Motor neuron (in vitro differentiated cells): ENCODE data around the gene TRAPPC13. TPM values are rescaled to one million over a fixed set of nuclear protein-coding genes. Genes with fewer than 3 reads are reported as not detected.
"Not testable (repeated sequence)": the region's sequence is repeated elsewhere in the genome, so short reads cannot be mapped to it uniquely, and the experiment has no call there.

ENCODE experiments used
- ATAC-seq, 8 experiments: fragments of 200-7000 bp; cut with Tn5 transposase; replicated peaks in 6 of 8; 2 replicates each; pipeline ENCODE4 v1.8.0; 2021; ENCODE audit warnings: mild to moderate bottlenecking in 8 of 8, moderate library complexity in 8 of 8
- H3K27ac ChIP-seq, 2 donors: fragments of 250-450 bp; sonication (Bioruptor Pico); 2 replicates each; pipeline ENCODE4 v1.9.0; 2021; ENCODE audit warnings: antibody characterized with exemption in 2 of 2, mild to moderate bottlenecking in 2 of 2, moderate library complexity in 1 of 2
- H3K4me1 ChIP-seq, 2 donors: fragments of 250-450 bp; sonication (Bioruptor Pico); replicated peaks in 1 of 2; 2 replicates each; pipeline ENCODE4 v1.6.1; 2021; ENCODE audit warnings: antibody characterized with exemption in 2 of 2, mild to moderate bottlenecking in 2 of 2, moderate library complexity in 1 of 2
- H3K4me3 ChIP-seq, 5 donors: fragments of 250-450 bp; sonication (Bioruptor Pico); 2 replicates each; pipeline ENCODE4 v1.9.0; 2021; ENCODE audit warnings: antibody characterized with exemption in 5 of 5, mild to moderate bottlenecking in 5 of 5, moderate library complexity in 4 of 5
- WGBS, 10 experiments: fragments of 450-650 bp; shearing (Covaris generic); methylation state at CpG; one replicate each; pipeline ENCODE4 v1.0.0; 2022; 5-methylcytosine and 5-hydroxymethylcytosine counted together
- in situ Hi-C, 9 experiments: fragments of 400-800 bp; cut with MboI; loops; one replicate each; pipeline ENCODE4 v1.15.0; 2021; ENCODE audit warnings: low sequenced_read_pairs in 9 of 9, low pct_unique_long_range_greater_than_20kb in 2 of 9; ENCODE audit not compliant: unreplicated experiment in 9 of 9
- total RNA-seq, 8 experiments: library from RNA; unstranded; fragments of 300-600 nt; gene quantifications; 2 replicates each; pipeline versions ENCODE4 v1.2.3 to v1.2.4, GENCODE V29; 2022

TRAPPC13 gene
- total RNA-seq, 8 experiments from 2014 or later, result 23.4 to 29.7 (median 26.9) TPM

GRCh38 chr5:65646938-65647337 is 22.1 kb downstream of the TRAPPC13 start:
- no peak for ATAC-seq
- Histone ChIP-seq H3K4me3 (no peak overlapping the region), H3K27ac (no peak overlapping the region), H3K4me1 (no peaks in the 10 kb centered on the region)
- WGBS, 10 experiments, result 38 to 100% (median 84%) methylated on average over 1 to 2 of the region's 2 CpGs; no CpG with 5 or more reads in 1 of the 10 experiments
- in situ Hi-C loops, result no loop called here

- no peak overlapping the region for H3K27ac ChIP-seq
- ATAC-seq, result no peak
These were observed 23.1 kb downstream of the TRAPPC13 start for GRCh38 chr5:65647941-65648340.

GRCh38 chr5:65651144-65651543 is 26.3 kb downstream of the TRAPPC13 start:
- Histone ChIP-seq H3K4me1 (no peaks in the 10 kb centered on the region), H3K27ac (no peak overlapping the region), H3K4me3 (no peak overlapping the region)
- in situ Hi-C loops, result no loop called here
- WGBS, 10 experiments, result 0 to 94% (median 85%) methylated on average over 1 to 5 of the region's 5 CpGs; no CpG with 5 or more reads in 3 of the 10 experiments
- no peak for ATAC-seq

More at GRCh38 chr5:65647941-65648340, 23.1 kb downstream of the TRAPPC13 start:
- in situ Hi-C loops, result no loop called here
- Histone ChIP-seq H3K4me3 (no peak overlapping the region), H3K4me1 (no peaks in the 10 kb centered on the region)

GRCh38 chr5:65654713-65655112 is 29.9 kb downstream of the TRAPPC13 start:
- Histone ChIP-seq H3K27ac (no peak overlapping the region), H3K4me1 (no peaks in the 10 kb centered on the region), H3K4me3 (no peak overlapping the region)
- in situ Hi-C loops, result no loop called here
- ATAC-seq, result no peak
- WGBS, 10 experiments, result 50 to 100% (median 86%) methylated on average over 1 to 2 of the region's 2 CpGs; no CpG with 5 or more reads in 2 of the 10 experiments

- ATAC-seq, result peak in 3 of 8 experiments; percentile 40 to 77 (median 58)
- in situ Hi-C loops, result no loop called here
- H3K27ac ChIP-seq, result no peak overlapping the region
These were observed 39.1 kb downstream of the TRAPPC13 start for GRCh38 chr5:65663804-65664521.

GRCh38 chr5:65668696-65669095 is 43.9 kb downstream of the TRAPPC13 start:
- ATAC-seq, result no peak
- Histone ChIP-seq H3K27ac (no peak overlapping the region), H3K4me3 (no peak overlapping the region), H3K4me1 (no peaks in the 10 kb centered on the region)
- in situ Hi-C loops, result no loop called here
- 69 to 100% (median 84%) methylated on average over 1 to 6 of the region's 7 CpGs; no CpG with 5 or more reads in 2 of the 10 experiments for WGBS, 10 experiments

More at GRCh38 chr5:65663804-65664521, 39.1 kb downstream of the TRAPPC13 start:
- Histone ChIP-seq H3K4me1 (no peaks in the 10 kb centered on the region), H3K4me3 (no peak overlapping the region)
- WGBS, 10 experiments, result 88 to 100% (median 100%) methylated on average over 1 of the region's 1 CpG; no CpG with 5 or more reads in 4 of the 10 experiments

- Histone ChIP-seq H3K4me1 (no peaks in the 10 kb centered on the region), H3K27ac (no peak overlapping the region), H3K4me3 (no peak overlapping the region)
- ATAC-seq, result no peak
- in situ Hi-C loops, result no loop called here
- WGBS, 10 experiments, result 80 to 100% (median 90%) methylated on average over 1 of the region's 1 CpG; no CpG with 5 or more reads in 3 of the 10 experiments
These were observed 48.0 kb downstream of the TRAPPC13 start for GRCh38 chr5:65672796-65673195.

GRCh38 chr5:65674749-65675148 is 49.9 kb downstream of the TRAPPC13 start:
- Histone ChIP-seq H3K4me3 (no peak overlapping the region), H3K27ac (no peak overlapping the region), H3K4me1 (no peaks in the 10 kb centered on the region)
- in situ Hi-C loops, result no loop called here
- ATAC-seq, result no peak

GRCh38 chr5:65676056-65676455 is 51.2 kb downstream of the TRAPPC13 start:
- H3K27ac ChIP-seq, H3K4me3 ChIP-seq, H3K4me1 ChIP-seq, ATAC-seq, in situ Hi-C loops: not testable (repeated sequence)
- 70 to 96% (median 92%) methylated on average over 1 to 3 of the region's 3 CpGs; no CpG with 5 or more reads in 1 of the 10 experiments for WGBS, 10 experiments

GRCh38 chr5:65682148-65682547 is 57.3 kb downstream of the TRAPPC13 start:
- no peak overlapping the region for H3K27ac ChIP-seq
- 63 to 100% (median 83%) methylated on average over 1 to 3 of the region's 3 CpGs; no CpG with 5 or more reads in 1 of the 10 experiments for WGBS, 10 experiments
- no peaks in the 10 kb centered on the region for H3K4me1 ChIP-seq
- no peak overlapping the region for H3K4me3 ChIP-seq
- in situ Hi-C loops, result no loop called here
- no peak for ATAC-seq

GRCh38 chr5:65693121-65693520 is 68.3 kb downstream of the TRAPPC13 start:
- Histone ChIP-seq H3K4me1 (no peaks in the 10 kb centered on the region), H3K4me3 (no peak overlapping the region), H3K27ac (no peak overlapping the region)
- in situ Hi-C loops, result no loop called here
- WGBS, 10 experiments, result 87 to 100% (median 95%) methylated on average over 1 to 2 of the region's 2 CpGs; no CpG with 5 or more reads in 1 of the 10 experiments
- ATAC-seq, result no peak

GRCh38 chr5:65695162-65695755 is 70.4 kb downstream of the TRAPPC13 start:
- WGBS, 10 experiments, result 62 to 100% (median 90%) methylated on average over 1 to 4 of the region's 4 CpGs
- no peak overlapping the region for H3K27ac ChIP-seq
- no peak for ATAC-seq
- in situ Hi-C loops, result no loop called here
- H3K4me3 ChIP-seq, result no peak overlapping the region
- H3K4me1 ChIP-seq, result no peaks in the 10 kb centered on the region

- in situ Hi-C loops, result no loop called here
- Histone ChIP-seq H3K4me1 (no peaks in the 10 kb centered on the region), H3K4me3 (no peak overlapping the region), H3K27ac (no peak overlapping the region)
- 53 to 100% (median 73%) methylated on average over 1 to 4 of the region's 4 CpGs; no CpG with 5 or more reads in 1 of the 10 experiments for WGBS, 10 experiments
- no peak for ATAC-seq
These were observed 71.1 kb downstream of the TRAPPC13 start for GRCh38 chr5:65695896-65696295.

- H3K4me3 ChIP-seq, result no peak overlapping the region
- in situ Hi-C loops, result no loop called here
- no peaks in the 10 kb centered on the region for H3K4me1 ChIP-seq
- no peak for ATAC-seq
- no peak overlapping the region for H3K27ac ChIP-seq
These were observed 72.1 kb downstream of the TRAPPC13 start for GRCh38 chr5:65696892-65697291.
